DND-41 (cell line): ENCODE data around the gene DDX28.

Experiments used
- EZH2 ChIP-seq: IDR thresholded peaks from 3 replicates; pipeline ENCODE4 v1.6.1; 2012; ENCODE audit warnings: borderline replicate concordance, low read depth, mild to moderate bottlenecking, moderate library complexity, low read length, inconsistent platforms; ENCODE audit not compliant: severe bottlenecking
- TF ChIP-seq, protein P1 (sequence below): IDR thresholded peaks from 2 replicates; pipeline ENCODE4 v1.5.1; 2012; ENCODE audit warnings: borderline replicate concordance, low read length, moderate library complexity, mild to moderate bottlenecking; ENCODE audit not compliant: poor library complexity, severe bottlenecking; ENCODE audit errors: extremely low read depth

DNA sequence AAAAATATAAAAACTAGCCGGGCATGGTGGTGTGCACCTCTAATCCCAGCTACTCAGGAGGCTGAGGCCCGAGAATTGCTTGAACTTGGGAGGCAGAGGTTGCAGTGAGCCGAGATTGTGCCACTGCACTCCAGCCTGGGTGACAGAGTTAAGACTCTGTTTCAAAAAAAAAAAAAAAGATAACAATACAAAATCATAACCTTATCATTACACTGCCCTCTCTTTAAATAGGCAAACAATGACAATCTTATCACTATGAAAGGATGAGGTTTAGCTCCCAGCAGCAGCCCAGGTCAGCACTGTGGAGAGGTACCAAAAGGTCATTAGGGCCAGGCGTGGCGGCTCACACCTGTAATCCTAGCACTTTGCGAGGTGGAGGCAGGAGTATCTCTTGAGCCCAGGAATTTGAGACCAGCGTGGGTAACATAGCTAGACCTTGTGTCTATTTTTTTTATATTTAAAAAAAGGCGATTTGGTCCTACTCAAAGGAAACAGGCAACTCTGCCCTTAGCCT lies 3.8 kb downstream of the DDX28 start:
- TF ChIP-seq, protein P1, sequence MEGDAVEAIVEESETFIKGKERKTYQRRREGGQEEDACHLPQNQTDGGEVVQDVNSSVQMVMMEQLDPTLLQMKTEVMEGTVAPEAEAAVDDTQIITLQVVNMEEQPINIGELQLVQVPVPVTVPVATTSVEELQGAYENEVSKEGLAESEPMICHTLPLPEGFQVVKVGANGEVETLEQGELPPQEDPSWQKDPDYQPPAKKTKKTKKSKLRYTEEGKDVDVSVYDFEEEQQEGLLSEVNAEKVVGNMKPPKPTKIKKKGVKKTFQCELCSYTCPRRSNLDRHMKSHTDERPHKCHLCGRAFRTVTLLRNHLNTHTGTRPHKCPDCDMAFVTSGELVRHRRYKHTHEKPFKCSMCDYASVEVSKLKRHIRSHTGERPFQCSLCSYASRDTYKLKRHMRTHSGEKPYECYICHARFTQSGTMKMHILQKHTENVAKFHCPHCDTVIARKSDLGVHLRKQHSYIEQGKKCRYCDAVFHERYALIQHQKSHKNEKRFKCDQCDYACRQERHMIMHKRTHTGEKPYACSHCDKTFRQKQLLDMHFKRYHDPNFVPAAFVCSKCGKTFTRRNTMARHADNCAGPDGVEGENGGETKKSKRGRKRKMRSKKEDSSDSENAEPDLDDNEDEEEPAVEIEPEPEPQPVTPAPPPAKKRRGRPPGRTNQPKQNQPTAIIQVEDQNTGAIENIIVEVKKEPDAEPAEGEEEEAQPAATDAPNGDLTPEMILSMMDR: no peak
- no peak for TF ChIP-seq EZH2
